Aortic smooth muscle cell (primary cell): ENCODE data around the gene ITGA2. TPM values are rescaled to one million over a fixed set of nuclear protein-coding genes. Genes with fewer than 3 reads are reported as not detected.

Experiments used
- total RNA-seq: library from RNA; depleted of rRNA; stranded (reverse); fragments of >200 nt; gene quantifications from 2 replicates; pipeline ENCODE4 v1.2.3, GENCODE V29; 2014

Gene ITGA2
- total RNA-seq = 88.0 and 113 TPM in 2 replicates

DNA sequence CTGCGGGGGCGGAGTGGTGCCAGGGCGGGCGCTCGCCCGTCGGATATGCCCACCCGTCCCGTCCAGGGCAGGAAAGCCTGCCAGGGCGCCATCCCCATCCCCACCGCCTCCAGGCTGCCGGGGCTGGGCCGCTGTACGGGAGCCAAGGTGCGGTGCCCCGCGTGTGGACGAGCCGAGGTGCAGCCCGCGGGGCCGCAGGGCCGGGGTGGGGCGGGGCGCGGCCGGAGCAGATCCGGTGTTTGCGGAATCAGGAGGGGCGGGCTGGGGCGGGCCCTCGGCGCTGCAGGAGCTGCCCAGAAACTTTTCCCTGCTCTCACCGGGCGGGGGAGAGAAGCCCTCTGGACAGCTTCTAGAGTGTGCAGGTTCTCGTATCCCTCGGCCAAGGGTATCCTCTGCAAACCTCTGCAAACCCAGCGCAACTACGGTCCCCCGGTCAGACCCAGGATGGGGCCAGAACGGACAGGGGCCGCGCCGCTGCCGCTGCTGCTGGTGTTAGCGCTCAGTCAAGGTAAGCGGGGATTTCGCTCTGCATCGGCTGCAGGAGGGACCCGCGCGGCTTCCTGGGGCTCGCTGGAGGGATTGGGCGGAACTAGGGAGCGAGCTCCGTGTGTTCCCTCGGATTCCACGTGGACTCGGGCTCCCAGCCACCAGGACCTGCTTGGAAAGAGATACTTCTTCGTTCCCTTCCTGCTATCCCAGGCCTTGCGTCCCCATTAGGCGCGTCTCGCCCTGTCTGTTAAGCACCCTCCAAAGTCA lies at the start of gene ITGA2:
ITGA2 (plus strand) TSS at position 328 of the 756 bp plus-strand sequence; CDS start at position 445, 117 bp downstream.

DNA sequence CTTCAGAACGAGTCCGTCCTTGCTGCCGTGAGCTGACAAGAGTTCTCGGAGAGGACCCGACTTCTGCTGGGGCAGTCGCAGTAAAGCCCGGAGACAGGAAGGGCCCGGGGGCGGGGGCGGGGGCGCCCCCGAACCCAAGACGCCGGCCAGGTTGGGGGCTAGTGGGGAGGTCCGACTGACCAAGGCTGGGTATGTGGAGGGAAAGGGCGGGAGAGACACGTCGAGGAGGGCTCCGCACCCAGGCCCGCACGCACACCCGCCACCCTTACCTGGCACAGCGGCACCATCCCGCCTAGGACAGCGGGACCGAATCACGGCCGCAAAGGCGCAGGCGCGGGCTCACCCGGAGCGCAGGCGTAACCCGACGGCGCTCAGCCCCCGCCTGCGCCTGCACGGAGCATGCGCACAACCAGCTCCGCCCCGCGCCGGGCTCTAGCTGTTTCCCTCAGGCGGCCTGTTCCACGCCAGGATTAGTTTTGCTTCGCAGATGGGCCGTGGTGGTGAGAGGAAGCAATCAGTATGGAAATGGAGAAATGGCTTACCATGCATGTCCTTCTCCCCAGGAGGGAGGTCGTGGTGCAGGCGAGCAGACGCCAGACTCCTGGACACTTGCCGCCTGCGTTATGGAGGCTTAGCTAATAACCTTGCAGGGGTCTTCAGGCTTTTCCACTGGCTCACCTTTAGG lies 120.4 kb downstream of the ITGA2 start, which contains the start of gene MOCS2:
MOCS2 (minus strand) TSS at position 315 of the 685 bp plus-strand sequence. CDS start 2,583 bp downstream, outside the sequence.

Other genes starting within 250 kb of the ITGA2 start
- gene ITGA1, start 201.4 kb upstream of the ITGA2 start, total RNA-seq = 97.9 and 136 TPM in 2 replicates
- gene PELO, start 201.4 kb upstream of the ITGA2 start, total RNA-seq = 48.5 and 52.8 TPM in 2 replicates
- 38.2 and 41.3 TPM in 2 replicates for gene MOCS2, start 120.4 kb downstream of the ITGA2 start, total RNA-seq